Keratinocyte (primary cell): ENCODE measurements around the gene BMPER. TPM values are rescaled to one million over a fixed set of nuclear protein-coding genes. Genes with fewer than 3 reads are reported as not detected.

ENCODE experiments used
- DNase-seq: peaks from one replicate; pipeline ENCODE4 v3.0.0-alpha.2; 2011; ENCODE audit warnings: low read depth, missing footprints, low spot score
- FAIRE-seq: peaks from 2 replicates; lab custom pipeline; 2011; peaks lifted over from hg19 to GRCh38; lab: Jason Lieb, UNC
- H2AFZ ChIP-seq: 2 replicates; pipeline ENCODE4 v1.6.0; 2012; ENCODE audit warnings: low read length, control low read depth, inconsistent platforms; ENCODE audit not compliant: control insufficient read depth
- H3K27ac ChIP-seq: 2 replicates; pipeline ENCODE4 v1.5.1; 2011; ENCODE audit warnings: low read length; ENCODE audit not compliant: control insufficient read depth, insufficient read depth
- H3K27me3 ChIP-seq: 3 replicates; pipeline ENCODE4 v1.6.0; 2011; ENCODE audit warnings: low read length; ENCODE audit not compliant: control insufficient read depth, insufficient read depth; ENCODE audit errors: extremely low read depth
- H3K36me3 ChIP-seq, 2 experiments: 2 replicates in 1 of 2; 3 replicates in 1 of 2; pipeline ENCODE4 v1.5.1; 2011; ENCODE audit warnings: low read length in 2 of 2, mild to moderate bottlenecking in 1 of 2; ENCODE audit not compliant: control insufficient read depth in 2 of 2, insufficient read depth in 2 of 2; ENCODE audit errors: extremely low read depth in 1 of 2
- H3K4me1 ChIP-seq: 3 replicates; pipeline ENCODE4 v1.5.1; 2011; ENCODE audit warnings: low read length; ENCODE audit not compliant: control insufficient read depth, insufficient read depth; ENCODE audit errors: extremely low read depth
- H3K4me2 ChIP-seq: 3 replicates; pipeline ENCODE4 v1.6.0; 2011; ENCODE audit warnings: low read depth, low read length; ENCODE audit not compliant: control insufficient read depth, insufficient read depth; ENCODE audit errors: extremely low read depth
- H3K4me3 ChIP-seq, 3 experiments: fragments of 200-600 bp in 1 of 3; sonication (generic) in 1 of 3; 2 replicates in 2 of 3; 3 replicates in 1 of 3; pipeline ENCODE4 v1.5.1; 2011 to 2016; ENCODE audit warnings: low read length in 3 of 3, mild to moderate bottlenecking in 3 of 3, control low read depth in 2 of 3, inconsistent platforms in 1 of 3, low read depth in 1 of 3, mixed read lengths in 1 of 3, mixed run types in 1 of 3, moderate library complexity in 1 of 3; ENCODE audit not compliant: control insufficient read depth in 2 of 3, insufficient read depth in 2 of 3; ENCODE audit errors: extremely low read depth in 1 of 3
- H3K79me2 ChIP-seq: 2 replicates; pipeline ENCODE4 v1.6.0; 2012; ENCODE audit warnings: low read length; ENCODE audit not compliant: control insufficient read depth, insufficient read depth
- H3K9ac ChIP-seq: 3 replicates; pipeline ENCODE4 v1.6.0; 2011; ENCODE audit warnings: low read length; ENCODE audit not compliant: control insufficient read depth, insufficient read depth; ENCODE audit errors: extremely low read depth
- H3K9me1 ChIP-seq: 3 replicates; pipeline ENCODE4 v1.6.0; 2011; ENCODE audit warnings: low read length; ENCODE audit not compliant: control insufficient read depth, insufficient read depth; ENCODE audit errors: extremely low read depth
- H3K9me3 ChIP-seq: 2 replicates; pipeline ENCODE4 v1.5.1; 2012; ENCODE audit warnings: low read depth, low read length; ENCODE audit not compliant: control insufficient read depth
- H4K20me1 ChIP-seq: 3 replicates; pipeline ENCODE4 v1.6.0; 2011; ENCODE audit warnings: low read length; ENCODE audit not compliant: control insufficient read depth, insufficient read depth; ENCODE audit errors: extremely low read depth
- EZH2 ChIP-seq: IDR thresholded peaks from one replicate; pipeline ENCODE4 v1.6.1; 2012; ENCODE audit warnings: inconsistent platforms, mild to moderate bottlenecking, low read length, moderate library complexity
- dilution Hi-C: fragments of 300-500 bp; cut with MboI; formaldehyde crosslinking; loops from one replicate; pipeline ENCODE4 v1.7.0; 2020; ENCODE audit warnings: low sequenced_read_pairs; ENCODE audit not compliant: extremely low pct_ligation_motif_present
- polyA plus RNA-seq, 5 experiments: library from polyadenylated mRNA; depleted of rRNA in 3 of 5; stranded (reverse) in 3 of 5; stranded (forward) in 1 of 5; unstranded in 1 of 5; fragments of >200 nt; gene quantifications; 1 replicate in 1 of 5; 2 replicates in 3 of 5; 3 replicates in 1 of 5; pipeline versions ENCODE4 v1.2.1 to v1.2.3, GENCODE V29; 2011 to 2012; ENCODE audit warnings: missing spikeins in 2 of 5, low read depth in 1 of 5, low replicate concordance in 1 of 5
- TF ChIP-seq, protein P1 (sequence below), 3 experiments: IDR thresholded peaks in 1 of 3; conservative IDR thresholded peaks in 1 of 3; optimal IDR thresholded peaks in 1 of 3; 2 replicates in 2 of 3; 3 replicates in 1 of 3; pipeline versions ENCODE3 to v1.5.1; 2011; ENCODE audit warnings: low read length in 3 of 3, mild to moderate bottlenecking in 3 of 3, moderate library complexity in 2 of 3, control low read depth in 1 of 3, inconsistent platforms in 1 of 3; ENCODE audit not compliant: insufficient read depth in 2 of 3; ENCODE audit errors: extremely low read depth in 1 of 3

Gene BMPER
- polyA plus RNA-seq, 1 donor (not counting 4 experiments of a cell fraction or from before 2014, with no cell fraction given), result 0.67 TPM

DNA sequence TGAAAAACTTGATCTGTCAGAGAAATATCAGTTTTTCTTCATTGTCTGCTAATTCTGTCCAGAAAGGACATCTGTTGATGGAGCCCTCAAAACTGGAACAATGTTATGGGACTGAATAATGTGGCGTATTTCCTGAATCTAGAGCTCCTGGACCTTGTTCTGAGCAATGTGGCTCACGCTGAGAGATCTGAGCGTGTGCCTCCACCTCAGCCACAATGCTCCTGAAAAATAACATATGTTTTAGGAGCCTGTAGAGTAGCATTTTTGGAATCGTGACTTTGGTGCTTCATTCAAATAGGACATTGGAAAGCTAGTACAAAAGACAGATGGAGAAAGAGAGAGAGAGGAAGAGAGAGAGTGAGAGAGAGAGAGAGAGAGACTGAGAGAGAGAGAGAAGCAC, 110.3 kb downstream of the BMPER start:
- Histone ChIP-seq H3K79me2 (no peaks in the 10 kb centered on the region), H3K9me3 (no peaks in the 10 kb centered on the region), H3K27me3 (no peaks in the 10 kb centered on the region), H3K9ac (no peak overlapping the region), H4K20me1 (no peaks in the 10 kb centered on the region), H3K4me2 (no peak overlapping the region), H3K4me3 (no peak overlapping the region), H3K9me1 (no peaks in the 10 kb centered on the region), H3K27ac (no peak overlapping the region), H3K36me3 (no peaks in the 10 kb centered on the region), H3K4me1 (no peaks in the 10 kb centered on the region), H2AFZ (no peak overlapping the region)
- no peak for FAIRE-seq
- no peak for TF ChIP-seq EZH2
- TF ChIP-seq, protein P1, sequence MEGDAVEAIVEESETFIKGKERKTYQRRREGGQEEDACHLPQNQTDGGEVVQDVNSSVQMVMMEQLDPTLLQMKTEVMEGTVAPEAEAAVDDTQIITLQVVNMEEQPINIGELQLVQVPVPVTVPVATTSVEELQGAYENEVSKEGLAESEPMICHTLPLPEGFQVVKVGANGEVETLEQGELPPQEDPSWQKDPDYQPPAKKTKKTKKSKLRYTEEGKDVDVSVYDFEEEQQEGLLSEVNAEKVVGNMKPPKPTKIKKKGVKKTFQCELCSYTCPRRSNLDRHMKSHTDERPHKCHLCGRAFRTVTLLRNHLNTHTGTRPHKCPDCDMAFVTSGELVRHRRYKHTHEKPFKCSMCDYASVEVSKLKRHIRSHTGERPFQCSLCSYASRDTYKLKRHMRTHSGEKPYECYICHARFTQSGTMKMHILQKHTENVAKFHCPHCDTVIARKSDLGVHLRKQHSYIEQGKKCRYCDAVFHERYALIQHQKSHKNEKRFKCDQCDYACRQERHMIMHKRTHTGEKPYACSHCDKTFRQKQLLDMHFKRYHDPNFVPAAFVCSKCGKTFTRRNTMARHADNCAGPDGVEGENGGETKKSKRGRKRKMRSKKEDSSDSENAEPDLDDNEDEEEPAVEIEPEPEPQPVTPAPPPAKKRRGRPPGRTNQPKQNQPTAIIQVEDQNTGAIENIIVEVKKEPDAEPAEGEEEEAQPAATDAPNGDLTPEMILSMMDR (optimal IDR thresholded peaks at IDR 0.05 in 1 of 3, IDR thresholded peaks at IDR 0.05 in 1 of 3, conservative IDR thresholded peaks at IDR 0.05 in 1 of 3; ENCODE audit: extremely low read depth in 1 of 3, insufficient read depth in 2 of 3, low read length in 3 of 3), result no peak
- DNase-seq, result no peak
- dilution Hi-C loops, result no loop called here

- dilution Hi-C loops, result no loop called here
- no peak overlapping the region for H3K9ac ChIP-seq
- H3K27me3 ChIP-seq, result no peaks in the 10 kb centered on the region
- no peaks in the 10 kb centered on the region for H3K9me1 ChIP-seq
- no peaks in the 10 kb centered on the region for H3K79me2 ChIP-seq
- no peak overlapping the region for H3K4me2 ChIP-seq
- no peak overlapping the region for H2AFZ ChIP-seq
- H4K20me1 ChIP-seq, result no peaks in the 10 kb centered on the region
- H3K4me1 ChIP-seq, result no peaks in the 10 kb centered on the region
- no peaks in the 10 kb centered on the region for H3K9me3 ChIP-seq
- no peak overlapping the region for H3K27ac ChIP-seq
- TF ChIP-seq, protein P1 (optimal IDR thresholded peaks at IDR 0.05 in 1 of 3, IDR thresholded peaks at IDR 0.05 in 1 of 3, conservative IDR thresholded peaks at IDR 0.05 in 1 of 3; ENCODE audit: extremely low read depth in 1 of 3, insufficient read depth in 2 of 3, low read length in 3 of 3), result no peak
- no peak for TF ChIP-seq EZH2
- FAIRE-seq (no peak), DNase-seq (no peak)
- H3K4me3 ChIP-seq, result no peak overlapping the region
- no peaks in the 10 kb centered on the region for H3K36me3 ChIP-seq
Observed at GRCh38 chr7:34016876-34017275, 111.5 kb downstream of the BMPER start.
